GM12872 (cell line): ENCODE results near the gene OXSR1.
A peak's percentile ranks its signal among the peaks of the same experiment; 100 is the strongest.

ENCODE experiments used
- CTCF ChIP-seq: IDR thresholded peaks from 3 replicates; pipeline ENCODE4 v1.5.1; 2011; ENCODE audit warnings: low read depth, mild to moderate bottlenecking, low read length, moderate library complexity; ENCODE audit not compliant: insufficient read depth

OXSR1 gene

GRCh38 chr3:38163117-38163840 lies 2.1 kb upstream of the OXSR1 start:
- TF ChIP-seq CTCF, result peak; percentile 44; the same call in 2 of the 3 replicates

- TF ChIP-seq CTCF, result no peak
Measured at GRCh38 chr3:38163841-38164642, 1.3 kb upstream of the OXSR1 start.

- no peak for TF ChIP-seq CTCF
Measured at GRCh38 chr3:38164643-38164951, 740 bp upstream of the OXSR1 start.

- no peak for TF ChIP-seq CTCF
Measured at GRCh38 chr3:38165722-38166387, 518 bp downstream of the OXSR1 start.

GRCh38 chr3:38167591-38167990 lies 2.3 kb downstream of the OXSR1 start:
- TF ChIP-seq CTCF, result no peak

GRCh38 chr3:38168151-38169026 lies 3.1 kb downstream of the OXSR1 start:
- no peak for TF ChIP-seq CTCF

GRCh38 chr3:38169027-38169317 lies 3.6 kb downstream of the OXSR1 start:
- no peak for TF ChIP-seq CTCF
